GM21717 (cell line): Measurements from ENCODE around the gene NUPR1.
"Not testable (repeated sequence)": the region's sequence is repeated elsewhere in the genome, so short reads cannot be mapped to it uniquely, and the experiment has no call there.

Experiments
- ATAC-seq: cut with Tn5 transposase; IDR thresholded peaks from one replicate; pipeline ENCODE4 v1.9.1; 2021; ENCODE audit warnings: mild to moderate bottlenecking, moderate library complexity; ENCODE audit not compliant: unreplicated experiment

NUPR1 gene

DNA sequence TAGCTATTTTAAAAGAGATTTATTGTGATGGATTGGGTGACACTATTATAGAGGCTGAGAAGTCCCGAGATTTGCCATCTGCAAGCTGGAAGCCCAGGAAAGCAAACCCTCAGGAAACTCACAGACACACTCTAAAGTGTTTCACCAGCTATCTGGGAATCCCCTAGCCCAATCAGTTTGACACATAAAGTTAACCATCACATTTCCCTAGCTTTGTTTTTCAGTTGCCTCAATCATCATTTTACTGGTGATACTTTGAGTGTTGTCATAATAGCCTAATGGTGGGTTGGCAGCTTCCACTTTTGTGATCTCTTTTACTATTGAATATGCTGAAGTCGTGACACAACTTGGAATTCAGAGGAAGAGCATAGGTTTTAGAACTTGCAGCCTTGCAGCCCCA, 16.8 kb upstream of the NUPR1 start:
- no peak for ATAC-seq

DNA sequence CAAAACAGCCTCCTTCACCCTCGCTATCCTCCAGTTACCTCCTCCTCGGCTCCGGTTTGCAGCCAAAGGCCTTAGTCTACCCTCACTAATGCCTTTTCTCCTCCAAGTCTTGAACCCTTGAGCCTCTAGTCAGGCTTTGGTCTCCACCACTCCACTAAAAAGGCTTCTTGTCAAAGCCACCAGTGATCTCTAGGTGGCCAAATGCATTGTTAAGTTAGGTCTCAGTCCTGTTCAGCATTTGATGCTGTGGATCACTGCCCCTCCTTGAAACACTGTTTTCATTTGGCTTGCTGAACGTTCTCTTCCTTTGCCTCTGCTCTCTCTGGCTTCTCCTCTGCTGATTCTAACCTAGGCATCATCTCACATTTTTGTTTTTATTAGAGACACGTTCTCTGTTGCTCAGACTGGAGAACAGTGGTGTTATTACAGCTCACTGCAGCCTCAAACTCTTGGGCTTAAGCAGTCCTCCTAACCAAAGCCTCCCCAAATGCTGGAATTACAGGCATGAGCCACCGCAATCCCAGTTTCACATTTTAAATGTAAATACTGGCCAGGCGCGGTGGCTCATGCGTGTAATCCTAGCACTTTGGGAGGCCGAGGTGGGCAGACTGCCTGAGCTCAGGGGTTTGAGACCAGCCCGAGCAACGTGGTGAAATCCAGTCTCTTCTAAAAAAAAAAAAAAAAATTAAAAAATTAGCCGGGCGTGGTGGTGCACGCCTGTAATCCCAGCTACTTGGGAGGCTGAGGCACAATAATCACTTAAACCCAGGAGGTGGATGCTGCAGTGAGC, 16.1 kb upstream of the NUPR1 start:
- ATAC-seq = peak; percentile 10

DNA sequence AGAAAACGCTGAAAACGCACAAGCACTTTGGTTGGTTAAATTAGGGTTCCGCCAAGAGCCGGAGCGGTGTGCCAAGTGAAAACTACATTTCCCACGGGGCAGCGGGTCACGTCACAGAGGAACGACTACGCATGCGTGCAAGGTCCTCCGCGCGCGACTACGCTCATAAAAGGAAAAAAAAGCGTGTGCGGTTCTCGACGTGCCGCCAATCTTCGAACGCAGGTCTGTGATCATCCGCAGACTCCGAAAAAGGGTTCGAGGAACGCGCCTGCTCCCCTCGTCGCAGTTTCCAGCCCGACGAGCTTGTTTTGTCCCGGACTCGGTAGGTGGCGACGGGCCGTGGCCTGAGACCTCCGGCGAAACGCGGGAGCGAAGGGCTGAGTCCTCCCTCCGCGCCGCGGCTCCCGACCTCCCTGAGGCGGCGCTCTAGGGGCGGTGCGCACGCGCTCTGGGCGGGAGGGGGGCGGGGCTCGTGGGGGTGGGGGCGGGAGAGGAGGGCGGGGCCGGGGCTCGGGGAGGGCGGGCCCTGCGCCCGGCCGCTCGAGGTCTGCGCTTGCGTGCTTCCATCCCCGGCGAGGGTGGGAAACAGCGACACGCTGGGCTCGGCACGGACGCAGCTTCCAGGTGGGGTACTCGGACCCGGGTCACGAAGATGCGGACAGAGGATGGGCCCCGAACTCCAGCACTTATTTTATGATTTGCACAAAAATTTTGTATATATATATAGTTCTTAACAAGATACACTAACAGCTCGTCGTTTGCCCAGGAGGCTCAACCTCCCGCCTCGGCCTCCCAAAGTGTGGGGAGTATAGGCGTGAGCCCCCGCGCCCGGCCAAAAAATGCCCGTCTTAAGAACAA, 15.2 kb upstream of the NUPR1 start, which contains the start of gene SGF29:
TSS of gene SGF29 (plus strand) at position 145 of the 858 bp plus-strand sequence. CDS start 27,150 bp downstream, outside the sequence.
- peak; percentile 49 for ATAC-seq

DNA sequence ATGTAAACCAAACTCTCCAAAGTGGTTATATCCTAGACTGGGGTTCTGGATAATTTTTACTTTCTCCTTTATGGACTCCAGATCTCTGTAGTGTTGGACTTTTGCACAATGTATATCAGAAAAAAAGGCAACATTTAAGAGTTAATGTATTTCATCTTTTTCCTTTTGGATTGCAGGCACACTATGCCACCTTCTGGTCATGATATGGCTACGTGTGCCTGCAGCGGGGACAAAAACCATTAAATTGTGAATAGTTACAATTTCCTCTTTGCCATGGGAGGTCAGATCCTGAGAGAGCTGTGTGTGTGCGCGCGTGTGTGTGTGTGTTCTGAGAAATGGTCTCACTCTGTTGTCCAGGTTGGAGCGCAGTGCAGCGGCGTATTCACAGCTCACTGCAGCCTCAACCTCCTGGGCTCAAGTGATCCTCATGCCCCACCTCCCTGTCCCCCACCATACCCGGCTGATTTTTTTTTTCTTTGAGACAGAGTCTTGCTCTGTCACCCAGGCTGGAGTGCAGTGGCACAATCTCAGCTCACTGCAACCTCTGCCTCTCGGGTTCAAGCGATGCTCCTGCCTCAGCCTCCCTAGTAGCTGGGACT, 10.6 kb upstream of the NUPR1 start:
- no peak for ATAC-seq

DNA sequence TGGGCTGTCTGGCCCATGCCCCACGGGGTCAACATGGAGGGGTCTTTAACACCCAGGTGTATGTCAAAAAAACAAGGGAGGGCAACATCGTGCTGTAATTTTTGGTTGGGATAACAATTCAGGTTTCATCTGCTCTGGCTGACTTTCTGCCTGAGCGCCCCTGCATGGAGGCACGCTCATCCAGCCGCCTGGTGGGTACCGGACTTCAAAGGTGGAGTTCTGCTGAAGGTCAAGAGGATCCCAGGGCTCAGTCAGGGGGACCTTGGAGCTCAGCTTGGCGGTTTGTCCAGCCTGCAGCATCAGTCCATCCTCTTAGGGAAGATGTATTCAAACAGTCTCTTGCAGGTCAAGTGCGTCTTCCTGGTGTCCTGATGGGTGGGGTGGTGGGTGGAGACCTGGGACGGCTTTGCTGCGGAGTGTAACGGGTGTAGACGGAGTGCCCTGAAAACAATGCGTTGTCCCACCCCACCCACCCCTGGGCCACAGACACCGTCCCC, 9.6 kb upstream of the NUPR1 start:
- ATAC-seq = no peak

DNA sequence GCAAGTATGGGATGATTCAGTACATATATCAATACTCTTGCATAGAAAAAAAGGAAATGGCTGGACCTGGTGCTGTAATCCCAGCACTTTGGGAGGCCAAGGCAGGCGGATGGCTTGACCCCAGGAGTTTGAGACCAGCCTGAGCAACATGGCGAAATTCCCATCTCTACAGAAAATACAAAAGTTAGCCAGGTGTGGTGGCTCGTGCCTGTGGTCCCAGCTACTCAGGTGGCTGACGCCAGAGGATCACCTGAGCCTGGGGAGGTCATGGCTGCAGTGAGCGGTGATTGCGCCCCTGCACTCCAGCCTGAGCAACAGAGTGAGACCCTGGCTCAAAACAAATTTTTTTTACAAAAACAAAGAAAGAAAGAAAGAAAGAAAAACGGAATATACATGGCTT, 7.9 kb upstream of the NUPR1 start:
- no peak for ATAC-seq

DNA sequence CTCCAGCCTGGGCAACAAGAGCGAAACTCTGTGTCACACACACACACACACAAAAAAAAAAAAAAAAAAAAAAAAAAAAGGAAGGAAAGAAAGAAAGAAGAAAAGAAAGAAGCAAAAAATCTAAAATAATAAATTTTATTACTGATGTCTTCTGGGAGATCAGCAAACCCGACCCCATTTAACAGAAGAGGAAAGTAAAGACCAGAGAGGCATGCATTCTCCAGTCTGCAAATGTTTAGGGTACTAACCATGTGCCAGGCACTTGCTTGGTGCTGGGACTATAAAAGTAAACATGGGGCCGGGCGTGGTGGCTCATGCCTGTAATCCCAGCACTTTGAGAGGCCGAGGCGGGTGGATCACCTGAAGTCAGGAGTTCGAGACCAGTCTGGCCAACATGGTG, 7.2 kb upstream of the NUPR1 start:
- ATAC-seq = not testable (repeated sequence)

DNA sequence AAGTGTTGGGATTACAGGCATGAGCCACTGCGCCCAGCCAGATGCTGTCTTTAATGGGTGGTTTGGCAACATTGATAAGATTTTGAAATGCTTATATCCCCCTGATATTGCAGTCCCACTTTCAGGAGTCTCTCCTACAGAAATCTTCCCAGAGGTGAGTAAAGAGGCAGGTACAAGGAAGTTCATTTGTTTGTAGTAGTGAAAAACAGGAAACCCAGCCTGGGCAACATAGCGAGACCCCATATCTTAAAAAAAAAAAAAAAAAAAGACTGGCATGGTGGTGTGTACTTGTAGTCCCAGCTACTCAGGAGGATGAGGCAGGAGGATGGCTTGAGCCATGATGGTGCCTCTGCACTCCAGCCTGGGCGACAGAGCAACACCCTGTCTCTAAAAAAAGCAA, 6.2 kb upstream of the NUPR1 start:
- ATAC-seq = no peak

DNA sequence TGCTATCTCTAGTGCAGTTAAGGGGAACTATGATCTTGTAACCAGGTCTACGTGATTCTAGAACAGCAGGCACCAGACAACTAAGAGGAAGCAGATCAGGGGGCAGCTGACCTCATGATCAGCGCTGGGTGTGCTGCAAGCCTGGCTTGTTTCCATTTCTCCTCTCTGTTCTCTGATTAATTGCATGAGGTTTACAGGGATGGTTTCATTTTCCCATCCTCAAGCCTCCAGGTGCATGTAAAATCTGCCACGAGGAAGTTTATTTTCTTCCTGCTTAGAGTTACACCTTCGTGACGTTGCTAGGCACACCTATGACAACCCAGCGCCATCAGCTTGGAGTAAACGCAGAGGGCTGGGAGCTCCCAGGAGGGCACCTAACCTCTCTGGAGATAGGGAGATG, 4.3 kb upstream of the NUPR1 start:
- ATAC-seq = no peak

DNA sequence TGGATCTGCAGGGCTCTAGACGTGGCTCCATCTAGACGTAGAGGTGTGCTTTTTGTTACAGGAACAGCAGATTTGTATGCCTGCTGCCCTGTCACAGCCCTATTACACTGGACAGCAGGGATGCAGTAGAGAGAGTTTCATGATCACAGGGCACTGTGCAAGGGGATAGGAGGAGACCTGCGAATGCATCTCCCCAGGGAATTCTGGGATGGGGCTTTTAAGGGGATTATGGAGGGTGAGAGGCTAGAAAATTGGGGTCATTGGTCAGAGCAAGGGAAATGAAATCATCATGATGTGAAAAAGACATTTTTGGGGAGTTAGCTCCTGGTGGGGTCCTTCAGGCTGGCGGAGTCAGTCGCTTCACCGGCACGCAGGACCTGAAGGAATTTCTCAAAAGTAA, 3.9 kb upstream of the NUPR1 start:
- no peak for ATAC-seq

DNA sequence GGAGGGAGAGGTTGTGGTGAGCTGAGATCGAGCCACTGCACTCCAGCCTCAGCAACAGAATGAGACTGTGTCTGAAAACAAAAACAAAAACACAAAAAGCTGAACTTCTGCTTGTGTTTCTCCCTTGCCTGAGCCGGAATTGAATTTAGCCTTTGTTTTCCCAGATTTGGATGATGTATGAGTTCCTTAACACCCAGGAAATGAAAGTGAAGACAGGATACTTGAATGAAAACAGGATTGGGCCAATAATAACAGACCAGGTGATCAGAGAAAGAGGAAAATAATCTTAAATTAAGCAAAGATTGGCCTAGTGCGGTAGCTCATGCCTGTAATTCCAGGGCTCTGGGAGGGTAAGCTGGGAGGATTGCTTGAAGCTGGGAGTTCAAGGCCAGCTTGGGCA, 1.6 kb upstream of the NUPR1 start:
- no peak for ATAC-seq

DNA sequence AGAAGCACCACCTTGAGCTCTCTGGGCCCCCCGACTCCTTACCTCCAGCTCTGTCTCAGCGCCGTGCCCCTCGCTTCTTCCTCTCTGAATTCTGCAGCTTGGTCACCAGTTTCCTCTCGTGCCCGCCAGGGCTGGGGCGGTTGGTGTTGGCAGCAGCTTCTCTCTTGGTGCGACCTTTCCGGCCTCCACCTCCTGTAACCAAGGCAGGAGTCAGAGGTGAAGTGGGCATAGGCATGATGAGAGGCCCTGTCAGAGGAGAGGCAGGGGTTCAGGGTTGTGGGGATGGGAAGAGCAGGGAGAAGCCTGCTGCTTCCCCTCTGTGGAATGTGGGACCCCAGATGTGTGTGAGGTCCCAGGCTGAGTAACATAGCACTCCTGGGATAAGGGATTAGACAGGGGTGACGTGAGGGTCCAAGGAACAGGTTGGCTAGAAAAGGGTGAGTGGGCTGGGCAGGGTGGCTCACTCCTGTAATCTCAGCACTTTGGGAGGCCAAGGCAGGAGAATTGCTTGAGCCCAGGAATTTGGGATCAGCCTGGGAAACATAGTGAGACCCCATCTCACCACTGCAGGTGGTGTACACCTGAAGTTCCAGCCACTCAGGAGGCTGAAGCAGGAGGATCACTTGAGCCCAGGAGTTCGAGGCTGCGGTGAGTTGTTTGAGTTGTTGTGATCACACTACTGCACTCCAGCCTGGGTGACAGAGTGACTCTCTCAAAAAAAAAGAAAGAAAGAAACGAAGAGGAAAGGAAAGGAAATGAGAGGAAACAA, 626 bp downstream of the NUPR1 start:
- ATAC-seq = no peak

DNA sequence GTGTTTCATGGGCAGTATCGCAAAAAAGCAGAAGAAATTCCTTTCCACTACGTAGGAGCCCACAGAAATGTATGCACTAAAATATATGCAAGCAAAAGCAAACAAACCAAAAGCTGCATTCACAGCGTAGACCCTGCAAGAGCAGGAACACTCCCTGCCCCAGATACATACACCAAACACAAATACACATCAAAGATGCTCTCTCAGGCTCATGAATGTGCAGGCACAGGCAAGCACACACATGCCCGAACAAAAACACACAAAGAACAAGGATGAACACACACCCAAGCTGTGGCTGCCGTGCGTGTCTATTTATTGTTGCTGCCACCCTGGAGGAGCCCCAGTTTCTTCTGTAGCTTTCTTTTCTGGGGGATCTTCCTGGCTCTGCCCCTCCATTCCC, 1.7 kb downstream of the NUPR1 start:
- ATAC-seq = no peak

DNA sequence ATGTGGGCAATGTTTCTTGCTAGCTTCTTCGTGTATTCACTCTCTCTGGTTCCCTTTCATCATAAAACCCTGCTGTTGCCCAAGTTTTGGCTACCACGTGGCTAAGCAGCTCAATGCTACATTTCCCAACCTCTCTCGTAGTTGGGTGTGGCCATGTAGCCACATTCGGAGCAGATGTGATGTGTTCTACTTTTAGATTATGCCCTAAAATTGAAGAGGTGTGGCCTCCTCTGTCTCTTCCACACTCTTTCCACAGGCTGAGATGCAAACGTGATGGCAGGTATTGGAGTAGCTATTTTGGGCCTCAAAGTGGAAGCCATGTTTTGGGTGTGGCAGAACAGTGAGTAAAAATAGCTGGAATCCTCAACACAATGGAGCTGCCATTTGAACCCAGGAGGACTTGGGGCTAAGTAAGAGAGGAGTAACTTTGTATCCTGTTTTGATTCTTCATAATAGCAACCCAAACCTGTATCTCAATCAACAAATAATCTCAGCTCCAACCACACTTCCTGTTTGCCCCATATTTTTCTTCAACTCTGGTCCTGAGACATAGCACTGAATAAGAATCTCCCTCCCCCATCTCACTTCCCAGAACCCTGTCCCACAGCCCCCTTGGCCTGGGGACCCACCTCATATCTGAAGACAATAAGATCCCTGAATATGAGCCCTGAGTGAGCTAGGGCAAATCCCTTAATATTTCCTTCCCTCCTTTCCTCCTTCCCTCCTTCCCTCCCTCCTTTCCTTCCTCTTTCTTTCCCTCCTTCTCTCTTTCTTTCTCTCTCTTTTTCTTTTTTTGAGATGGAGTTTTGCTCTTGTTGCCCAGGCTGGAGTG, 4.0 kb downstream of the NUPR1 start:
- no peak for ATAC-seq

DNA sequence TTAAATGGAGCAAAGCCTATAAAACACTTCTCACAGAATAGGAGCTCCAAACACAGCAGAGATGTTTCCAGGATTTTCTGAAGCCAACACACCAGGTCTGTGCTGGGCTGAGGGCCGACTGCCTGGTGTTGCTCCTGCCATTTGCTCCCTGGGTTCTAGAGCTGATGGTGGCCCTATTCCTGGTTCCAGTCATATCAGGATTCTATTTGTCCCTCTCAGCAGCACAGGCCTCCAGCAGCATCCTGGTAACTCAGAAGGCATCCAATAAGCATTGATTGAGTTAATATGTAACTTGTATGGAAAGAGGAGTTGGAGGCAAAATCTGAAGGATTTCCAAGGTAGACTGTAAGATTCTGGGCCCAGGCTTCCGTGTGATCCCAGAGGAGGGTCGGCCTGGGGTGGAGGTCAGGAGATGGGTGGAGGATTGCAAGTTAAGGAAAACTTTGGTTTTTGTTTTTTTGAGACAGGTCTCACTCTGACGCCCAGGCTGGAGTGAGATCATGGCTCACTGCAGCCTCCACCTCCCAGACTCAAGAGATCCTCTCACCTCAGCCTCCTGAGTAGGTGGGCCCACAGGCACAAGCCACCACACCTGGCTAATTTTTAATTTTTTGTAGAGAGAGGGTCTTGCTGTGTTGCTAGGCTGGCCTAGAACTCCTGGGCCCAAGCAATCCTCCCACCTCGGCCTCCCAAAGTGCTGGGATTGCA, 5.7 kb downstream of the NUPR1 start:
- no peak for ATAC-seq

DNA sequence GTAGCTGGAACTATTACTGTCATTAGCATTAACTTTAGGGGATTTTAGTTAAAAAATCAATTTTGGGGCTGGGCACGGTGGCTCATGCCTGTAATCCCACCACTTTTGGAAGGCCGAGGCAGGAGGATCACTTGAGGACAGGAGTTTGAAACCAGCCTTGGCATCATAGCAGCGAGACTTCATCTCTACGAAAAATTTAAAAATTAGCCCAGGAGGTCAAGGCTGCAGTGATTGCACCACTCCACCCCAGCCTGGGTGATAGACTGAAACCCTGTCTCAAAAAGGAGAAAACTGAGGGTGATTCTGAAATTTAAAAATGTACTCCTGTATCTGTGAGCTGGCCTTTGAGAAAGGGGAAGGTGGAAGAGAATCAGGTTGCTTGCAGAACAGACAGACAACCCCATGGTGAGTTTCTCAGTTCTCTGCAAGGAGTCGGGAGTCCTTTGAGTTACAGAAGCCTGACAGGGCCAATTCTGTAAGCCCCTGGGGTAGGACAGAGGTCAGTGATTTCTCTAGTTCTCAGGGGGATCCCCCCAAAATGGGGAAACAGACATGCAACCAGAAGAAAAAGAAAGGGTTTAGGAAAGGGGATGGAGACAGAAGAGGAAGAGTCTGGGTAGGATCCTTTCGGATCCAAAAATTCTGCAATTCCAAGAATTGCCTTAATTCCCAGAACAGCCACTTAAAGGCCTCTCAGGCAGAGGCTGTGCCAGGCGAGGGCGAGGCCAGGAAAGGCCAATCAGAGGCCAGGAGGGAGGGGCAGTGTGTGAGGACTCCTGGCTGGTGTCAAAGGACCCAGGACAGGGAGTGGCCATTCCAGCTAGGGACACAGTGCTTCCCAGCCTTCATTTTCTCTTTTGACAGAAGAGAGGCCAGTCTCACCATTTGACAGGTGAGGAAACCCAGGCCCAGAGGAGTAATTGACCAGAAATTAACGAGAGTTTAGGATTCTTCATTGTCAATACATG, 6.7 kb downstream of the NUPR1 start:
- ATAC-seq = no peak

DNA sequence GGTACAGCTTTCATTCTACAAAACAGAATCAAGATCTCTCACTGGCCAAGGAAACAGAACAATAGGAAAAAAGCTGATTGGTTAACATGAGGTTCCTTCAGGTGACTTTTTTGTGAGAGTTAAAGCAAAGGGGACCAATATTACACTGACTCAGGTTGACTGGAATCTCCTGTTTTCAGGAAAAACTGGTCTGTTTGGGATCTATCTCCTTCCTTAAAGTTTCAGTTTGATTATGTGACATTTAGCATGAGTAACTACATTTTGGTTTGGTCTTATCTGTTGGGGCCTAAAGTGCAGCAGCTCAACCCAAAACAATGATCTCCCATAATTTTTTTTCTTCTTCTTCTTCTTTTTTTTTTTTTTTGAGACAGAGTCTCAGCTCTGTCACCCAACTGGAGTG, 9.7 kb downstream of the NUPR1 start:
- ATAC-seq = no peak

DNA sequence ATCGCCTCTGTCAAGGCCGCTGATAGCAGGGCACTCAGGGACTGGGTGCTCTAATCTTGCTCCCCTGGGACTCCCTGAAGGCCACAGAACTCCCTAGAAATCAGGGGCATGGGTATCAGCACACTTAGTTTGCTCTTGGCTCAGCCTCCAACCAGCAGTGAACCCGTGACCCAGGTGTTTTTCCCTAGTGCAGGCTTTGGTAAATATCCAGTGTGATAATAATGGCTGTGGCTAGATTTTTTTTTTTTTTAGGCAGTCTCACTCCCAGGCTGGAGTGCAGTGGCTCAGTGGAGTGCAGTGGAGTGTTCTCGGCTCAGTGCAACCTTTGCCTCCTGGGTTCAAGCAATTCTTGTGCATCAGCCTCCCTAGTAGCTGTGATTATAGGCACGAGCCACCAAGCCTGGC, 10.3 kb downstream of the NUPR1 start:
- no peak for ATAC-seq
